Liver (tissue), 9 donors: ENCODE results near the gene SLC18A3. TPM values are rescaled to one million over a fixed set of nuclear protein-coding genes. Genes with fewer than 3 reads are reported as not detected.
A peak's percentile ranks its signal among the peaks of the same experiment; 100 is the strongest.

Experiments
- DNase-seq: peaks from one replicate; pipeline ENCODE4 v3.0.0-alpha.2; 2017; ENCODE audit warnings: low spot score
- H3K27ac ChIP-seq, 2 donors: one replicate each; pipeline ENCODE4 v1.7.0; 2013; ENCODE audit warnings: inconsistent platforms in 2 of 2, low read length in 2 of 2, control low read depth in 1 of 2, low read depth in 1 of 2, mild to moderate bottlenecking in 1 of 2
- H3K27me3 ChIP-seq, 4 donors: one replicate each; pipeline versions ENCODE4 v1.6.1 to v1.7.0; 2013; ENCODE audit warnings: low read length in 3 of 4, inconsistent platforms in 1 of 4, mild to moderate bottlenecking in 1 of 4, moderate library complexity in 1 of 4; ENCODE audit not compliant: control insufficient read depth in 4 of 4, insufficient read depth in 4 of 4
- H3K36me3 ChIP-seq, 4 donors: one replicate each; pipeline versions ENCODE4 v1.6.1 to v1.7.0; 2013; ENCODE audit warnings: low read length in 3 of 4, mild to moderate bottlenecking in 3 of 4, low read depth in 1 of 4, moderate library complexity in 1 of 4; ENCODE audit not compliant: control insufficient read depth in 4 of 4, insufficient read depth in 3 of 4
- H3K4me1 ChIP-seq, 4 donors: one replicate each; pipeline versions ENCODE4 v1.6.1 to v1.7.0; 2013; ENCODE audit warnings: low read length in 3 of 4, mild to moderate bottlenecking in 3 of 4, moderate library complexity in 1 of 4; ENCODE audit not compliant: control insufficient read depth in 4 of 4, insufficient read depth in 4 of 4
- H3K4me3 ChIP-seq, 3 donors: one replicate each; pipeline versions ENCODE4 v1.6.1 to v1.7.0; 2013; ENCODE audit warnings: low read length in 3 of 3, control low read depth in 1 of 3, low read depth in 1 of 3, mild to moderate bottlenecking in 1 of 3
- H3K9ac ChIP-seq, 2 donors: one replicate each; pipeline ENCODE4 v1.7.0; 2013; ENCODE audit warnings: low read length in 2 of 2, mild to moderate bottlenecking in 2 of 2, moderate library complexity in 2 of 2, control low read depth in 1 of 2, low read depth in 1 of 2
- H3K9me3 ChIP-seq, 4 donors: one replicate each; pipeline versions ENCODE4 v1.6.1 to v1.7.0; 2013; ENCODE audit warnings: low read length in 3 of 4; ENCODE audit not compliant: control insufficient read depth in 4 of 4
- EGR1 ChIP-seq, 2 donors: IDR thresholded peaks; 2 replicates each; pipeline ENCODE4 v1.6.1; 2016 to 2018; ENCODE audit warnings: antibody characterized with exemption in 2 of 2, low read depth in 2 of 2
- FOXA2 ChIP-seq: IDR thresholded peaks from 2 replicates; pipeline ENCODE4 v1.6.1; 2016; ENCODE audit warnings: antibody characterized with exemption
- GABPA ChIP-seq, 2 donors: IDR thresholded peaks in 1 of 2; conservative IDR thresholded peaks in 1 of 2; 2 replicates each; pipeline ENCODE4 v1.6.1; 2016; ENCODE audit warnings: antibody characterized with exemption in 2 of 2, mild to moderate bottlenecking in 1 of 2, moderate library complexity in 1 of 2
- HNF4A ChIP-seq, 2 donors: conservative IDR thresholded peaks; 2 replicates each; pipeline ENCODE4 v1.6.1; 2016; ENCODE audit warnings: antibody characterized with exemption in 2 of 2, mild to moderate bottlenecking in 2 of 2
- HNF4G ChIP-seq: IDR thresholded peaks from 2 replicates; pipeline ENCODE4 v1.6.1; 2016; ENCODE audit warnings: antibody characterized with exemption
- JUND ChIP-seq, 2 donors: IDR thresholded peaks; 2 replicates each; pipeline ENCODE4 v1.6.1; 2016; ENCODE audit warnings: antibody characterized with exemption in 2 of 2
- MAX ChIP-seq: IDR thresholded peaks from 2 replicates; pipeline ENCODE4 v1.6.1; 2016; ENCODE audit warnings: antibody characterized with exemption
- NR2F2 ChIP-seq: IDR thresholded peaks from 2 replicates; pipeline ENCODE4 v1.6.1; 2016; ENCODE audit warnings: antibody characterized with exemption
- RAD21 ChIP-seq, 2 donors: IDR thresholded peaks; 2 replicates each; pipeline ENCODE4 v1.6.1; 2016; ENCODE audit warnings: antibody characterized with exemption in 2 of 2, mild to moderate bottlenecking in 2 of 2
- REST ChIP-seq: IDR thresholded peaks from 2 replicates; pipeline ENCODE4 v1.6.1; 2016; ENCODE audit warnings: antibody characterized with exemption, mild to moderate bottlenecking
- RXRA ChIP-seq, 2 donors: IDR thresholded peaks; 2 replicates each; pipeline ENCODE4 v1.6.1; 2017 to 2018; ENCODE audit warnings: antibody characterized with exemption in 2 of 2, mild to moderate bottlenecking in 1 of 2
- TAF1 ChIP-seq: conservative IDR thresholded peaks from 2 replicates; pipeline ENCODE4 v1.6.1; 2016; ENCODE audit warnings: antibody characterized with exemption, mild to moderate bottlenecking
- YY1 ChIP-seq: IDR thresholded peaks from 2 replicates; pipeline ENCODE4 v1.6.1; 2016; ENCODE audit warnings: antibody characterized with exemption, mild to moderate bottlenecking
- WGBS: extraction: QIAGEN DNeasy Blood & Tissue Kit; methylation state at CpG from one replicate; pipeline ENCODE4 v1.1.7; 2013; 5-methylcytosine and 5-hydroxymethylcytosine counted together
- polyA plus RNA-seq, 2 donors: library from polyadenylated mRNA; stranded (reverse) in 1 of 2; unstranded in 1 of 2; fragments of 200-250 nt in 1 of 2; fragments of >200 nt in 1 of 2; fragmentation: Nextera tagmentation in 1 of 2; extraction: Ambion mirVana in 1 of 2; gene quantifications; one replicate each; pipeline versions ENCODE4 v1.2.1 to v1.2.3, GENCODE V29; 2013 to 2015
- total RNA-seq, 2 donors: library from RNA; depleted of rRNA; stranded (reverse); fragments of >200 nt; gene quantifications; one replicate each; pipeline ENCODE4 v1.2.3, GENCODE V29; 2014
- TF ChIP-seq, protein P1 (sequence below): IDR thresholded peaks from 2 replicates; pipeline ENCODE4 v1.6.1; 2016; ENCODE audit warnings: antibody characterized with exemption
- TF ChIP-seq, protein P2 (sequence below): IDR thresholded peaks from 2 replicates; pipeline ENCODE4 v1.6.1; 2016; ENCODE audit warnings: antibody characterized with exemption
- donor health status: healthy.
- donor health status: healthy.
- donor health status: healthy.
- donor health status: healthy.
- donor health status: healthy.

SLC18A3 gene
- total and polyA plus RNA-seq, 4 donors: not detected

GRCh38 chr10:49609283-49610113 is 612 bp upstream of the SLC18A3 start:
- H3K9ac ChIP-seq: no peak overlapping the region
- TF ChIP-seq NR2F2: no peak
- no peak for TF ChIP-seq EGR1 (IDR thresholded peaks at IDR 0.05; ENCODE audit: low read depth in 2 of 2)
- no peak for TF ChIP-seq TAF1
- TF ChIP-seq RXRA (IDR thresholded peaks at IDR 0.05): no peak
- TF ChIP-seq MAX: no peak
- TF ChIP-seq YY1: no peak
- TF ChIP-seq JUND (IDR thresholded peaks at IDR 0.05): no peak
- 3% methylated on average over 62 of the region's 62 CpGs for WGBS
- no peak overlapping the region for H3K27ac ChIP-seq
- DNase-seq: no peak
- peak overlapping the region in 1 of 3 donors; percentile 14 for H3K4me3 ChIP-seq
- no peaks in the 10 kb centered on the region for H3K36me3 ChIP-seq
- H3K27me3 ChIP-seq: peaks cover 8 to 21% (median 16%) of the 10 kb centered on the region in 4 donors
- peaks cover 3 to 14% (median 7%) of the 10 kb centered on the region in 4 donors for H3K4me1 ChIP-seq
- no peaks in the 10 kb centered on the region for H3K9me3 ChIP-seq

GRCh38 chr10:49610458-49611165 is 502 bp downstream of the SLC18A3 start:
- peaks cover 10 to 21% (median 20%) of the 10 kb centered on the region in 4 donors for H3K27me3 ChIP-seq
- DNase-seq: no peak
- no peak for TF ChIP-seq YY1
- no peak for TF ChIP-seq HNF4G
- TF ChIP-seq GABPA (IDR thresholded peaks at IDR 0.05 in 1 of 2, conservative IDR thresholded peaks at IDR 0.05 in 1 of 2): no peak
- no peaks in the 10 kb centered on the region for H3K36me3 ChIP-seq
- H3K4me3 ChIP-seq: peak overlapping the region in 1 of 3 donors; percentile 14
- no peak overlapping the region for H3K9ac ChIP-seq
- H3K27ac ChIP-seq: no peak overlapping the region
- H3K4me1 ChIP-seq: peaks cover 3 to 14% (median 7%) of the 10 kb centered on the region in 4 donors
- H3K9me3 ChIP-seq: no peaks in the 10 kb centered on the region
- WGBS: 8% methylated on average over 72 of the region's 72 CpGs

GRCh38 chr10:49611166-49611815 is 1.2 kb downstream of the SLC18A3 start:
- H3K4me1 ChIP-seq: peaks cover 3 to 14% (median 7%) of the 10 kb centered on the region in 4 donors

More at GRCh38 chr10:49611166-49611815, 1.2 kb downstream of the SLC18A3 start:
- no peak for DNase-seq
- Histone ChIP-seq H3K4me3 (no peak overlapping the region), H3K27me3 (peaks cover 12 to 22% (median 21%) of the 10 kb centered on the region in 4 donors), H3K27ac (no peak overlapping the region), H3K9me3 (no peaks in the 10 kb centered on the region), H3K36me3 (no peaks in the 10 kb centered on the region), H3K9ac (no peak overlapping the region)
- TF ChIP-seq, protein P1, sequence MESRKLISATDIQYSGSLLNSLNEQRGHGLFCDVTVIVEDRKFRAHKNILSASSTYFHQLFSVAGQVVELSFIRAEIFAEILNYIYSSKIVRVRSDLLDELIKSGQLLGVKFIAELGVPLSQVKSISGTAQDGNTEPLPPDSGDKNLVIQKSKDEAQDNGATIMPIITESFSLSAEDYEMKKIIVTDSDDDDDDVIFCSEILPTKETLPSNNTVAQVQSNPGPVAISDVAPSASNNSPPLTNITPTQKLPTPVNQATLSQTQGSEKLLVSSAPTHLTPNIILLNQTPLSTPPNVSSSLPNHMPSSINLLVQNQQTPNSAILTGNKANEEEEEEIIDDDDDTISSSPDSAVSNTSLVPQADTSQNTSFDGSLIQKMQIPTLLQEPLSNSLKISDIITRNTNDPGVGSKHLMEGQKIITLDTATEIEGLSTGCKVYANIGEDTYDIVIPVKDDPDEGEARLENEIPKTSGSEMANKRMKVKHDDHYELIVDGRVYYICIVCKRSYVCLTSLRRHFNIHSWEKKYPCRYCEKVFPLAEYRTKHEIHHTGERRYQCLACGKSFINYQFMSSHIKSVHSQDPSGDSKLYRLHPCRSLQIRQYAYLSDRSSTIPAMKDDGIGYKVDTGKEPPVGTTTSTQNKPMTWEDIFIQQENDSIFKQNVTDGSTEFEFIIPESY: no peak
- TF ChIP-seq, protein P2, sequence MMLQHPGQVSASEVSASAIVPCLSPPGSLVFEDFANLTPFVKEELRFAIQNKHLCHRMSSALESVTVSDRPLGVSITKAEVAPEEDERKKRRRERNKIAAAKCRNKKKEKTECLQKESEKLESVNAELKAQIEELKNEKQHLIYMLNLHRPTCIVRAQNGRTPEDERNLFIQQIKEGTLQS: no peak
- TF ChIP-seq RXRA (IDR thresholded peaks at IDR 0.05) (no peak), REST (no peak), JUND (IDR thresholded peaks at IDR 0.05) (no peak), EGR1 (IDR thresholded peaks at IDR 0.05; ENCODE audit: low read depth in 2 of 2) (no peak), GABPA (IDR thresholded peaks at IDR 0.05 in 1 of 2, conservative IDR thresholded peaks at IDR 0.05 in 1 of 2) (no peak), HNF4G (no peak), YY1 (no peak), RAD21 (IDR thresholded peaks at IDR 0.05) (no peak), FOXA2 (no peak), HNF4A (conservative IDR thresholded peaks at IDR 0.05) (no peak)
- 12% methylated on average over 63 of the region's 63 CpGs for WGBS
